B cell (primary cell): Measurements from ENCODE around the gene ENO1. TPM values are rescaled to one million over a fixed set of nuclear protein-coding genes. Genes with fewer than 3 reads are reported as not detected.

ENCODE experiments used
- ATAC-seq: fragments of 200-7000 bp; cut with Tn5 transposase; one replicate; pipeline ENCODE4 v1.10.0; 2021; ENCODE audit warnings: low read depth, mild to moderate bottlenecking, moderate number of reproducible peaks, moderate library complexity
- CTCF ChIA-PET: fragments of 350-600 bp; sonication (Branson Sonifier 250); formaldehyde crosslinking; loops from one replicate; lab custom pipeline; 2021; ENCODE audit warnings: antibody characterized with exemption, inconsistent platforms; lab: Charles Lee
- POLR2A ChIA-PET: fragments of 350-600 bp; sonication (Branson Sonifier 250); formaldehyde crosslinking; loops from one replicate; lab custom pipeline; 2021; ENCODE audit warnings: antibody characterized with exemption; lab: Charles Lee
- DNase-seq: peaks from one replicate; pipeline ENCODE4 v3.0.0; 2013
- H2AFZ ChIP-seq: 2 replicates; pipeline ENCODE4 v1.6.1; 2012; ENCODE audit warnings: mild to moderate bottlenecking, low read depth, low read length; ENCODE audit not compliant: insufficient read depth, poor library complexity, severe bottlenecking
- H3K27ac ChIP-seq, 2 donors: 1 replicate in 1 of 2; 2 replicates in 1 of 2; pipeline ENCODE4 v1.5.1; 2012 to 2013; ENCODE audit warnings: low read length in 2 of 2, mild to moderate bottlenecking in 2 of 2, moderate library complexity in 1 of 2
- H3K27me3 ChIP-seq, 4 experiments: fragments of 200-600 bp in 1 of 4; sonication (generic) in 1 of 4; replicated peaks in 1 of 4; 1 replicate in 2 of 4; 2 replicates in 2 of 4; pipeline versions ENCODE4 v1.6.1 to v1.7.0; 2013 to 2016; ENCODE audit warnings: low read length in 3 of 4, mild to moderate bottlenecking in 2 of 4, mixed read lengths in 1 of 4, moderate library complexity in 1 of 4; ENCODE audit not compliant: insufficient read depth in 4 of 4, control insufficient read depth in 3 of 4; ENCODE audit errors: control extremely low read depth in 1 of 4
- H3K36me3 ChIP-seq, 2 experiments: replicated peaks in 1 of 2; 1 replicate in 1 of 2; 2 replicates in 1 of 2; pipeline versions ENCODE4 v1.6.1 to v1.7.1; 2013; ENCODE audit warnings: low read length in 1 of 2; ENCODE audit not compliant: insufficient read depth in 2 of 2, control insufficient read depth in 1 of 2; ENCODE audit errors: control extremely low read depth in 1 of 2, extremely low read depth in 1 of 2
- H3K4me1 ChIP-seq, 2 donors: fragments of 200-600 bp in 1 of 2; sonication (generic) in 1 of 2; 1 replicate in 1 of 2; 2 replicates in 1 of 2; pipeline versions ENCODE4 v1.5.1 to v1.6.1; 2013 to 2017; ENCODE audit warnings: low read length in 2 of 2; ENCODE audit not compliant: control insufficient read depth in 2 of 2, insufficient read depth in 2 of 2
- H3K4me2 ChIP-seq: replicated peaks from 2 replicates; pipeline ENCODE3; 2012; ENCODE audit warnings: mild to moderate bottlenecking, low read depth, low read length; ENCODE audit not compliant: poor library complexity, severe bottlenecking
- H3K4me3 ChIP-seq, 5 experiments: fragments of 200-600 bp in 1 of 5; sonication (generic) in 1 of 5; 1 replicate in 3 of 5; 2 replicates in 2 of 5; pipeline versions ENCODE4 v1.5.1 to v1.7.0; 2011 to 2016; ENCODE audit warnings: low read length in 4 of 5, mild to moderate bottlenecking in 4 of 5, low read depth in 2 of 5, control low read depth in 1 of 5, moderate library complexity in 1 of 5; ENCODE audit not compliant: insufficient read depth in 1 of 5; ENCODE audit errors: control extremely low read depth in 1 of 5, extremely low read depth in 1 of 5
- H3K79me2 ChIP-seq: fragments of 200-600 bp; sonication (generic); one replicate; pipeline ENCODE4 v1.6.0; 2016; ENCODE audit warnings: low read length; ENCODE audit not compliant: control insufficient read depth, insufficient read depth
- H3K9ac ChIP-seq: fragments of 200-600 bp; sonication (generic); 2 replicates; pipeline ENCODE4 v1.6.1; 2017; ENCODE audit warnings: mild to moderate bottlenecking, low read length, moderate library complexity
- H3K9me3 ChIP-seq, 3 donors: one replicate each; pipeline versions ENCODE4 v1.6.1 to v1.7.1; 2013; ENCODE audit warnings: low read length in 2 of 3; ENCODE audit not compliant: control insufficient read depth in 2 of 3, insufficient read depth in 1 of 3; ENCODE audit errors: control extremely low read depth in 1 of 3
- H4K20me1 ChIP-seq: 2 replicates; pipeline ENCODE4 v1.6.0; 2012; ENCODE audit warnings: mild to moderate bottlenecking, low read length; ENCODE audit not compliant: insufficient read depth, control insufficient read depth, poor library complexity, severe bottlenecking
- H3K27ac Mint-ChIP-seq: one replicate; pipeline ENCODE4 v1.8.0; 2021; ENCODE audit warnings: mixed read lengths
- H3K27me3 Mint-ChIP-seq: one replicate; pipeline ENCODE4 v1.8.0; 2021; ENCODE audit warnings: mixed read lengths
- H3K4me1 Mint-ChIP-seq: one replicate; pipeline ENCODE4 v1.8.0; 2021; ENCODE audit warnings: mixed read lengths
- H3K4me3 Mint-ChIP-seq: one replicate; pipeline ENCODE4 v1.8.0; 2021; ENCODE audit warnings: mixed read lengths
- H3K9me3 Mint-ChIP-seq: one replicate; pipeline ENCODE4 v1.8.0; 2022; ENCODE audit warnings: mixed read lengths; ENCODE audit not compliant: insufficient read depth
- EZH2 ChIP-seq: IDR thresholded peaks from 2 replicates; pipeline ENCODE4 v1.6.1; 2012; ENCODE audit warnings: borderline replicate concordance, low read depth, mild to moderate bottlenecking, moderate library complexity, low read length; ENCODE audit not compliant: insufficient read depth, poor library complexity, severe bottlenecking
- WGBS: methylation state at CpG from one replicate; pipeline ENCODE4 v1.1.5; 2013; ENCODE audit warnings: missing lambda C conversion rate; ENCODE audit not compliant: insufficient coverage; 5-methylcytosine and 5-hydroxymethylcytosine counted together
- intact Hi-C: fragments of 100-400 bp; cut with micrococcal nuclease; formaldehyde crosslinking; loops from one replicate; pipeline ENCODE4 v1.10.0; 2022
- polyA plus RNA-seq: library from polyadenylated mRNA; depleted of rRNA; stranded (reverse); fragments of >200 nt; gene quantifications from 2 replicates; pipeline ENCODE4 v1.2.3, GENCODE V29; 2012
- total RNA-seq, 2 donors: library from RNA; stranded (reverse); fragments of 120-200 nt in 1 of 2; gene quantifications; 1 replicate in 1 of 2; 2 replicates in 1 of 2; pipeline versions ENCODE4 v1.2.3 to v1.2.4, GENCODE V29; 2013 to 2022
- TF ChIP-seq, protein P1 (sequence below): fragments of 200-600 bp; IDR thresholded peaks from one replicate; pipeline ENCODE4 v1.8.0; 2022; ENCODE audit warnings: antibody characterized with exemption, mild to moderate bottlenecking

The ENO1 gene
- total and polyA plus RNA-seq, 2 donors (not counting 1 experiment from before 2014, with no cell fraction given), result 193 to 237 TPM

DNA sequence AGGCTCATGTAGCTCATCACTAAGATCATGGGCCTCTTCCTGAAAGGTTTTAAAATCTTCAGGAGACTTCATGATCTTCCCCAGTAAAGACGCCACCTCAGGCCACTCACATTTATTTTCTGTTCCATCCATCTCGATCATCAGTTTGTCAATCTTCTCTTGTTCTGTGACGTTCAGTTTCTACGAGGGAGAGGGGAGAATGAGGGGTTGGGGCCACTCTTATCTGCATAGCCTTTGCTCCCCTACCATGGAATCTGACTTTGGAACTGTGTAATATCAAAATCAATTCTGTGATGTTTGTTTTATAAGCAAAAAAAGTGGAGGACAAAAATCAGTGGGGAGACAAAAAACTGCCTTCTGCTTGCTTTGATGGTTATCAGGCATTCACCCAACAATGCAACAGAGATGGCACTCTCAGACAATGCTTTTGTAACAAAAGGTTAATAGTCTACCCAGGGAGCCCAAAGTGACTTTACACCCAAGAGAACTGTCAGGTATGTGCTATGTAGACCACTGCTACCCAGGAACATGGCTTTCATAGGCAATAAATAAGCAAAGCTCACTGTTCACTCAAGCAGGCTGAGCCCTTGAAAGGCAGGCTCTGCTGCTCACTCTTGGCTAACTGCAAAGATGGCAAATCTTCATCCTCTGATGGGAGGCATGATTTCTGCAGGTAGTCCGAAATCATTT, 10.5 kb downstream of the ENO1 start:
- ATAC-seq, result no peak
- H3K27me3 ChIP-seq, result no peaks in the 10 kb centered on the region
- peaks cover 53% of the 10 kb centered on the region for H4K20me1 ChIP-seq
- H3K4me3 Mint-ChIP-seq, result no peak overlapping the region
- no peaks in the 10 kb centered on the region for H3K9me3 Mint-ChIP-seq
- no peak overlapping the region for H2AFZ ChIP-seq
- TF ChIP-seq, protein P1, sequence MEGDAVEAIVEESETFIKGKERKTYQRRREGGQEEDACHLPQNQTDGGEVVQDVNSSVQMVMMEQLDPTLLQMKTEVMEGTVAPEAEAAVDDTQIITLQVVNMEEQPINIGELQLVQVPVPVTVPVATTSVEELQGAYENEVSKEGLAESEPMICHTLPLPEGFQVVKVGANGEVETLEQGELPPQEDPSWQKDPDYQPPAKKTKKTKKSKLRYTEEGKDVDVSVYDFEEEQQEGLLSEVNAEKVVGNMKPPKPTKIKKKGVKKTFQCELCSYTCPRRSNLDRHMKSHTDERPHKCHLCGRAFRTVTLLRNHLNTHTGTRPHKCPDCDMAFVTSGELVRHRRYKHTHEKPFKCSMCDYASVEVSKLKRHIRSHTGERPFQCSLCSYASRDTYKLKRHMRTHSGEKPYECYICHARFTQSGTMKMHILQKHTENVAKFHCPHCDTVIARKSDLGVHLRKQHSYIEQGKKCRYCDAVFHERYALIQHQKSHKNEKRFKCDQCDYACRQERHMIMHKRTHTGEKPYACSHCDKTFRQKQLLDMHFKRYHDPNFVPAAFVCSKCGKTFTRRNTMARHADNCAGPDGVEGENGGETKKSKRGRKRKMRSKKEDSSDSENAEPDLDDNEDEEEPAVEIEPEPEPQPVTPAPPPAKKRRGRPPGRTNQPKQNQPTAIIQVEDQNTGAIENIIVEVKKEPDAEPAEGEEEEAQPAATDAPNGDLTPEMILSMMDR, result no peak
- TF ChIP-seq EZH2, result no peak
- peaks cover 8% of the 10 kb centered on the region for H3K4me1 Mint-ChIP-seq
- H3K27me3 Mint-ChIP-seq, result no peaks in the 10 kb centered on the region
- H3K4me3 ChIP-seq, result no peak overlapping the region
- POLR2A ChIA-PET, result interaction anchor here (1.3 kb wide), 1 partner anchor 10 kb away, joined by 3 read pairs; the partner anchor contains the start of gene ENO1
- H3K36me3 ChIP-seq, result peaks cover 11 to 97% of the 10 kb centered on the region in 2 experiments
- intact Hi-C loops, result no loop called here
- CTCF ChIA-PET, result interaction anchor here (1.2 to 13.0 kb wide), 2 partner anchors 9 to 19 kb away, joined by 3 to 119 read pairs; no protein-coding TSS in a partner anchor
- H3K4me2 ChIP-seq, result no peak overlapping the region
- H3K4me1 ChIP-seq, result no peaks in the 10 kb centered on the region
- no peaks in the 10 kb centered on the region for H3K9me3 ChIP-seq
- no CpG with 5 or more reads among the region's 5 CpGs for WGBS
- no peak overlapping the region for H3K9ac ChIP-seq
- DNase-seq, result no peak
- H3K27ac Mint-ChIP-seq, result no peak overlapping the region
- no peak overlapping the region for H3K27ac ChIP-seq
- H3K79me2 ChIP-seq, result peaks cover 20% of the 10 kb centered on the region

DNA sequence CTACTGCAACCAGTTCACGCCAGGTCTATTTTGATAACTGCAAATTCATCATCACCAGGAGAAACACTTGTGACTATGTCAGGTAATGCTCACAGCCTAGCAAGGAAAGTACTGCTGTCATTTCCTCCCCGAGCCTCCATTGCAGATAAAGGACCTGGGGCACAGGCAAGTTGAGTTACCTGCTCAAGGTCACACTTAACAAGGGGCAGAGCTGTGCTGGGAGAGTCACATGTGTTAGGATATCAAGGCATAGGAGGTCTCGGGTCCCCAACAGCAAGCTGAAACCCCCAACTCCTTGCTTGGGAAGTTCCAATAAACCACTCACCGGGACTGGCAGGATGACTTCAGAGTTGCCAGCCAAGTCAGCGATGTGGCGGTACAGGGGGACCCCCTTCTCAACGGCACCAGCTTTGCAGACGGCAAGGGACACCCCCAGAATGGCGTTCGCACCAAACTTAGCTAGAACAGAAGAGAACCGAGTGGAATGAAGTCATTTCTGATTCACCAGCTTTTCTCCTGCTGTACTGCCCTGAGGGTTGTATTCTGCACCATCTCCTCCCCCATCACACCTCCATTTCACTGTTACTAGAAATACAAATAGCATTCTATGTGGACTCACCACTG, 11.6 kb downstream of the ENO1 start:
- Histone ChIP-seq H2AFZ (no peak overlapping the region), H3K4me1 (no peaks in the 10 kb centered on the region), H3K9ac (no peak overlapping the region), H3K36me3 (peaks cover 7 to 99% of the 10 kb centered on the region in 2 experiments), H4K20me1 (peaks cover 42% of the 10 kb centered on the region), H3K27me3 (no peaks in the 10 kb centered on the region), H3K27ac (no peak overlapping the region), H3K4me3 (no peak overlapping the region), H3K9me3 (no peaks in the 10 kb centered on the region), H3K4me2 (no peak overlapping the region), H3K79me2 (peaks cover 11% of the 10 kb centered on the region)
- H3K9me3 Mint-ChIP-seq, result no peaks in the 10 kb centered on the region
- DNase-seq (no peak), ATAC-seq (no peak)
- ChIA-PET POLR2A (interaction anchor here (1.3 kb wide), 1 partner anchor 11 kb away, joined by 3 read pairs; the partner anchor contains the start of gene ENO1), CTCF (interaction anchor here (1.2 to 13.0 kb wide), 3 partner anchors 10 to 305 kb away, joined by 3 to 119 read pairs (median 6); no protein-coding TSS in a partner anchor)
- peaks cover 5% of the 10 kb centered on the region for H3K4me1 Mint-ChIP-seq
- TF ChIP-seq, protein P1, result no peak
- no peak for TF ChIP-seq EZH2
- intact Hi-C loops, result no loop called here
- no peaks in the 10 kb centered on the region for H3K27me3 Mint-ChIP-seq
- H3K27ac Mint-ChIP-seq, result no peak overlapping the region
- H3K4me3 Mint-ChIP-seq, result no peak overlapping the region
- WGBS, result 86% methylated on average over 11 of the region's 11 CpGs
